NCI-H226 (cell line): ENCODE results near the gene MRPL23.

Experiments used
- DNase-seq: peaks from one replicate; pipeline ENCODE4 v3.0.0-alpha.2; 2015

The MRPL23 gene

GRCh38 chr11:1959786-1960185, 12.7 kb downstream of the MRPL23 start:
- DNase-seq, result no peak

- DNase-seq, result no peak
Observed at GRCh38 chr11:1963864-1964263, 16.7 kb downstream of the MRPL23 start.

- no peak for DNase-seq
Observed at GRCh38 chr11:1964348-1964747, 17.2 kb downstream of the MRPL23 start.

- no peak for DNase-seq
Observed at GRCh38 chr11:1964955-1965354, 17.8 kb downstream of the MRPL23 start.

- no peak for DNase-seq
Observed at GRCh38 chr11:1966531-1966930, 19.4 kb downstream of the MRPL23 start.

GRCh38 chr11:1967641-1968225, 20.6 kb downstream of the MRPL23 start:
- DNase-seq, result no peak

- no peak for DNase-seq
Observed at GRCh38 chr11:1968454-1969002, 21.4 kb downstream of the MRPL23 start.

- DNase-seq, result no peak
Observed at GRCh38 chr11:1969035-1969434, 21.9 kb downstream of the MRPL23 start.

GRCh38 chr11:1969776-1970175, 22.6 kb downstream of the MRPL23 start:
- no peak for DNase-seq

GRCh38 chr11:1970956-1971355, 23.8 kb downstream of the MRPL23 start:
- no peak for DNase-seq

- DNase-seq, result no peak
Observed at GRCh38 chr11:1975185-1975584, 28.1 kb downstream of the MRPL23 start.

GRCh38 chr11:1978720-1979473, 31.8 kb downstream of the MRPL23 start:
- DNase-seq, result no peak

- DNase-seq, result no peak
Observed at GRCh38 chr11:1979607-1980006, 32.5 kb downstream of the MRPL23 start.

- no peak for DNase-seq
Observed at GRCh38 chr11:1982873-1983600, 35.9 kb downstream of the MRPL23 start.

GRCh38 chr11:1983601-1983961, 36.4 kb downstream of the MRPL23 start:
- DNase-seq, result no peak

- DNase-seq, result no peak
Observed at GRCh38 chr11:1987024-1987423, 39.9 kb downstream of the MRPL23 start.

GRCh38 chr11:1988174-1988573, 41.0 kb downstream of the MRPL23 start:
- DNase-seq, result no peak

GRCh38 chr11:1988667-1989317, 41.7 kb downstream of the MRPL23 start:
- DNase-seq, result no peak

- DNase-seq, result no peak
Observed at GRCh38 chr11:1989953-1990352, 42.8 kb downstream of the MRPL23 start.

- no peak for DNase-seq
Observed at GRCh38 chr11:1990872-1991578, 43.9 kb downstream of the MRPL23 start.

- DNase-seq, result no peak
Observed at GRCh38 chr11:1992111-1992510, 45.0 kb downstream of the MRPL23 start.

GRCh38 chr11:1994121-1994520, 47.0 kb downstream of the MRPL23 start:
- no peak for DNase-seq

GRCh38 chr11:1997755-1998154, 50.6 kb downstream of the MRPL23 start, which contains the start of gene H19:
Gene H19 (minus strand): TSS chr11:1997842.
- no peak for DNase-seq
